OCI-LY1 (cell line): ENCODE measurements around the gene PGF.

ENCODE experiments used
- CTCF ChIP-seq: fragments of 200-600 bp; sonication (generic), shearing (Covaris generic); IDR thresholded peaks from 2 replicates; pipeline ENCODE4 v1.5.1; 2017; ENCODE audit warnings: mild to moderate bottlenecking, antibody characterized with exemption, low read length, moderate library complexity, mixed read lengths
- EZH2 ChIP-seq: fragments of 200-600 bp; sonication (generic), shearing (Covaris generic); IDR thresholded peaks from 2 replicates; pipeline ENCODE4 v1.8.0; 2017; ENCODE audit warnings: borderline replicate concordance, mixed run types, mild to moderate bottlenecking, antibody characterized with exemption, low read length, moderate library complexity, mixed read lengths

GRCh38 chr14:74940956-74941565, 14.3 kb downstream of the PGF start:
- TF ChIP-seq CTCF: no peak
- TF ChIP-seq EZH2: no peak
